Measurements from ENCODE around the gene TSPAN1. TPM values are rescaled to one million over a fixed set of nuclear protein-coding genes. Genes with fewer than 3 reads are reported as not detected.
"Not testable (repeated sequence)": the region's sequence is repeated elsewhere in the genome, so short reads cannot be mapped to it uniquely, and the experiment has no call there.

The TSPAN1 gene
- total RNA-seq, 2 experiments from 2014 or later, result not detected

- not testable (repeated sequence) for H3K4me3 Mint-ChIP-seq; H3K27me3 Mint-ChIP-seq; H3K9me3 Mint-ChIP-seq (ENCODE audit: low read depth); ATAC-seq; H3K4me1 Mint-ChIP-seq; H3K27ac Mint-ChIP-seq; H3K36me3 Mint-ChIP-seq; DNase-seq
- CTCF ChIA-PET, result interaction anchor here (0.8 to 4.2 kb wide), 28 partner anchors 8 to 369 kb away, joined by 3 to 34 read pairs (median 8); partner anchors contain the start of genes LURAP1, PIK3R3, POMGNT1 and RAD54L
Measured at GRCh38 chr1:46223055-46223454, 48.2 kb downstream of the TSPAN1 start.

- CTCF ChIA-PET, result interaction anchor here (0.6 to 4.2 kb wide), 38 partner anchors 8 to 369 kb away, joined by 3 to 34 read pairs (median 5); partner anchors contain the start of genes LURAP1, PIK3R3, POMGNT1 and RAD54L
- Mint-ChIP-seq H3K27ac (no peak overlapping the region), H3K27me3 (no peaks in the 10 kb centered on the region), H3K4me1 (peaks cover 5% of the 10 kb centered on the region), H3K9me3 (ENCODE audit: low read depth) (no peaks in the 10 kb centered on the region), H3K36me3 (no peaks in the 10 kb centered on the region), H3K4me3 (no peak overlapping the region)
- peak; percentile 79 for DNase-seq
- peak; percentile 98 for ATAC-seq
Measured at GRCh38 chr1:46223472-46223943, 48.6 kb downstream of the TSPAN1 start.

- CTCF ChIA-PET, result interaction anchor here (0.8 to 4.2 kb wide), 10 partner anchors 8 to 226 kb away, joined by 3 to 34 read pairs (median 8); partner anchors contain the start of genes LURAP1 and RAD54L
- no peak for DNase-seq
- Mint-ChIP-seq H3K36me3 (no peaks in the 10 kb centered on the region), H3K27ac (no peak overlapping the region), H3K9me3 (ENCODE audit: low read depth) (no peaks in the 10 kb centered on the region), H3K27me3 (no peaks in the 10 kb centered on the region), H3K4me1 (peaks cover 7% of the 10 kb centered on the region), H3K4me3 (no peak overlapping the region)
- ATAC-seq, result no peak
Measured at GRCh38 chr1:46224966-46225365, 50.1 kb downstream of the TSPAN1 start.

DNA sequence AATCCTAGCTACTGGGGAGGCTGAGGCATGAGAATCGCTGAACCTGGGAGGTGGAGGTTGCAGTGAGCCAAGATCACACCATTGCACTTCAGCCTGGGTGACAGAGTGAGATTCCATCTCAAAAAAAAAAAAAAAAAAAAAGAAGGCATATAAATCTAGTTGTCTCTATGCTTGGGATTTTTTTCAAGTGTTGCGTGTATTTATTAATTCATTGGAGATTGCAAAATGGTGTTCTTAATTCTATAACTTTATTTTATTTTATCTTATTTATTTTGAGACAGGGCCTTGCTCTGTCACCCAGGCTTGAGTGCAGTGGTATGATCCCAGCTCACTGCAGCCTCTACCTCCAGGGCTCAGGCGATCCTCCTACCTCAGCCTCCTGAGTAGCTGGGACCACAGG is 56.3 kb downstream of the TSPAN1 start:
- H3K4me3 Mint-ChIP-seq; H3K27ac Mint-ChIP-seq; H3K36me3 Mint-ChIP-seq; ATAC-seq; H3K27me3 Mint-ChIP-seq; DNase-seq; H3K4me1 Mint-ChIP-seq; H3K9me3 Mint-ChIP-seq (ENCODE audit: low read depth): not testable (repeated sequence)
- CTCF ChIA-PET, result interaction anchor here (0.7 to 4.3 kb wide), 3 partner anchors 7 to 13 kb away, joined by 3 to 34 read pairs (median 3); no protein-coding TSS in a partner anchor

Other genes with a start within 250 kb of the TSPAN1 start
- 1 to 10 TPM; 6.7 to 9.6 TPM for gene PIK3R3, start 42.5 kb upstream of the TSPAN1 start, total RNA-seq
- not detected for gene P3R3URF, start 1.4 kb downstream of the TSPAN1 start, total RNA-seq
- gene POMGNT1, start 23.3 kb downstream of the TSPAN1 start, total RNA-seq, result 10 to 100 TPM; 32.2 to 37.6 TPM
- not detected for gene LURAP1, start 28.2 kb downstream of the TSPAN1 start, total RNA-seq
- 10 to 100 TPM; 57.2 to 85.3 TPM for gene RAD54L, start 72.7 kb downstream of the TSPAN1 start, total RNA-seq
- gene LRRC41, start 128.5 kb downstream of the TSPAN1 start, total RNA-seq, result 10 to 100 TPM; 33.4 to 44.7 TPM
- gene UQCRH, start 128.6 kb downstream of the TSPAN1 start, total RNA-seq, result 100 to 1,000 TPM; 279 to 302 TPM
- 10 to 100 TPM; 20.6 to 26.7 TPM for gene NSUN4, start 165.7 kb downstream of the TSPAN1 start, total RNA-seq
- gene FAAH, start 219.2 kb downstream of the TSPAN1 start, total RNA-seq, result 1 to 10 TPM; 3.1 to 3.9 TPM